ENCODE results near the gene MALAT1. TPM values are rescaled to one million over a fixed set of nuclear protein-coding genes. Genes with fewer than 3 reads are reported as not detected.
"Not testable (repeated sequence)": the region's sequence is repeated elsewhere in the genome, so short reads cannot be mapped to it uniquely, and the experiment has no call there.

MALAT1 gene
- total RNA-seq, 1 donor from 2014 or later = 8,553 TPM

DNA sequence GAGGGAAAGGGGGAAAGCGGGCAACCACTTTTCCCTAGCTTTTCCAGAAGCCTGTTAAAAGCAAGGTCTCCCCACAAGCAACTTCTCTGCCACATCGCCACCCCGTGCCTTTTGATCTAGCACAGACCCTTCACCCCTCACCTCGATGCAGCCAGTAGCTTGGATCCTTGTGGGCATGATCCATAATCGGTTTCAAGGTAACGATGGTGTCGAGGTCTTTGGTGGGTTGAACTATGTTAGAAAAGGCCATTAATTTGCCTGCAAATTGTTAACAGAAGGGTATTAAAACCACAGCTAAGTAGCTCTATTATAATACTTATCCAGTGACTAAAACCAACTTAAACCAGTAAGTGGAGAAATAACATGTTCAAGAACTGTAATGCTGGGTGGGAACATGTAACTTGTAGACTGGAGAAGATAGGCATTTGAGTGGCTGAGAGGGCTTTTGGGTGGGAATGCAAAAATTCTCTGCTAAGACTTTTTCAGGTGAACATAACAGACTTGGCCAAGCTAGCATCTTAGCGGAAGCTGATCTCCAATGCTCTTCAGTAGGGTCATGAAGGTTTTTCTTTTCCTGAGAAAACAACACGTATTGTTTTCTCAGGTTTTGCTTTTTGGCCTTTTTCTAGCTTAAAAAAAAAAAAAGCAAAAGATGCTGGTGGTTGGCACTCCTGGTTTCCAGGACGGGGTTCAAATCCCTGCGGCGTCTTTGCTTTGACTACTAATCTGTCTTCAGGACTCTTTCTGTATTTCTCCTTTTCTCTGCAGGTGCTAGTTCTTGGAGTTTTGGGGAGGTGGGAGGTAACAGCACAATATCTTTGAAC, 6.8 kb downstream of the MALAT1 start:
- intact Hi-C loops (cut with DNase I) = loop anchor here (5.0 kb wide), 1 partner anchor 33 kb away; no protein-coding TSS in a partner anchor
- H3K36me3 ChIP-seq = peaks cover 58 to 60% of the 10 kb centered on the region in 2 donors

DNA sequence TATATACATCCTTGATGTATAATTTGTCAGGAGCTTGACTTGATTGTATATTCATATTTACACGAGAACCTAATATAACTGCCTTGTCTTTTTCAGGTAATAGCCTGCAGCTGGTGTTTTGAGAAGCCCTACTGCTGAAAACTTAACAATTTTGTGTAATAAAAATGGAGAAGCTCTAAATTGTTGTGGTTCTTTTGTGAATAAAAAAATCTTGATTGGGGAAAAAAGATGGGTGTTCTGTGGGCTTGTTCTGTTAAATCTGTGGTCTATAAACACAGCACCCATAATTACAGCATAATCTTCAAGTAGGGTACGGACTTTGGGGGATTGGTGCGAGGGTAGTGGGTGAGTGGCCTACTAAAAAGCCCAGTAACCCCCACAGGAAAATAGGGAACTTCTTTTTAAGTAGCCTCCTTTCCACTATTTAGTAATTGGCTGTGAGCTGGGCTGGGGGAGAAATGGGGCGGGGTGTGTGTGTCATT, 7.5 kb downstream of the MALAT1 start:
- intact Hi-C loops (cut with DNase I) = loop anchor here (5.0 kb wide), 1 partner anchor 34 kb away; no protein-coding TSS in a partner anchor
- peaks cover 52 to 53% of the 10 kb centered on the region in 2 donors for H3K36me3 ChIP-seq
- no peaks in the 10 kb centered on the region for H3K9me3 ChIP-seq
- H3K27me3 ChIP-seq = no peaks in the 10 kb centered on the region
- peak overlapping the region; percentile 81 to 95 for H3K27ac ChIP-seq
- TF ChIP-seq, protein P1, sequence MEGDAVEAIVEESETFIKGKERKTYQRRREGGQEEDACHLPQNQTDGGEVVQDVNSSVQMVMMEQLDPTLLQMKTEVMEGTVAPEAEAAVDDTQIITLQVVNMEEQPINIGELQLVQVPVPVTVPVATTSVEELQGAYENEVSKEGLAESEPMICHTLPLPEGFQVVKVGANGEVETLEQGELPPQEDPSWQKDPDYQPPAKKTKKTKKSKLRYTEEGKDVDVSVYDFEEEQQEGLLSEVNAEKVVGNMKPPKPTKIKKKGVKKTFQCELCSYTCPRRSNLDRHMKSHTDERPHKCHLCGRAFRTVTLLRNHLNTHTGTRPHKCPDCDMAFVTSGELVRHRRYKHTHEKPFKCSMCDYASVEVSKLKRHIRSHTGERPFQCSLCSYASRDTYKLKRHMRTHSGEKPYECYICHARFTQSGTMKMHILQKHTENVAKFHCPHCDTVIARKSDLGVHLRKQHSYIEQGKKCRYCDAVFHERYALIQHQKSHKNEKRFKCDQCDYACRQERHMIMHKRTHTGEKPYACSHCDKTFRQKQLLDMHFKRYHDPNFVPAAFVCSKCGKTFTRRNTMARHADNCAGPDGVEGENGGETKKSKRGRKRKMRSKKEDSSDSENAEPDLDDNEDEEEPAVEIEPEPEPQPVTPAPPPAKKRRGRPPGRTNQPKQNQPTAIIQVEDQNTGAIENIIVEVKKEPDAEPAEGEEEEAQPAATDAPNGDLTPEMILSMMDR (IDR thresholded peaks at IDR 0.05) = no peak
- H3K4me3 ChIP-seq = peak overlapping the region; percentile 62 to 67
- peaks cover 6 to 19% of the 10 kb centered on the region in 2 donors for H3K4me1 ChIP-seq
- DNase-seq (ENCODE audit: low spot score in 2 of 2) = no peak

More for the DNA sequence above, 6.8 kb downstream of the MALAT1 start:
- peak overlapping the region; percentile 81 to 95 for H3K27ac ChIP-seq
- no peaks in the 10 kb centered on the region for H3K9me3 ChIP-seq
- TF ChIP-seq, protein P1 (IDR thresholded peaks at IDR 0.05) = no peak
- peak overlapping the region; percentile 62 to 67 for H3K4me3 ChIP-seq
- DNase-seq (ENCODE audit: low spot score in 2 of 2) = no peak
- peaks cover 6 to 19% of the 10 kb centered on the region in 2 donors for H3K4me1 ChIP-seq
- no peaks in the 10 kb centered on the region for H3K27me3 ChIP-seq

DNA sequence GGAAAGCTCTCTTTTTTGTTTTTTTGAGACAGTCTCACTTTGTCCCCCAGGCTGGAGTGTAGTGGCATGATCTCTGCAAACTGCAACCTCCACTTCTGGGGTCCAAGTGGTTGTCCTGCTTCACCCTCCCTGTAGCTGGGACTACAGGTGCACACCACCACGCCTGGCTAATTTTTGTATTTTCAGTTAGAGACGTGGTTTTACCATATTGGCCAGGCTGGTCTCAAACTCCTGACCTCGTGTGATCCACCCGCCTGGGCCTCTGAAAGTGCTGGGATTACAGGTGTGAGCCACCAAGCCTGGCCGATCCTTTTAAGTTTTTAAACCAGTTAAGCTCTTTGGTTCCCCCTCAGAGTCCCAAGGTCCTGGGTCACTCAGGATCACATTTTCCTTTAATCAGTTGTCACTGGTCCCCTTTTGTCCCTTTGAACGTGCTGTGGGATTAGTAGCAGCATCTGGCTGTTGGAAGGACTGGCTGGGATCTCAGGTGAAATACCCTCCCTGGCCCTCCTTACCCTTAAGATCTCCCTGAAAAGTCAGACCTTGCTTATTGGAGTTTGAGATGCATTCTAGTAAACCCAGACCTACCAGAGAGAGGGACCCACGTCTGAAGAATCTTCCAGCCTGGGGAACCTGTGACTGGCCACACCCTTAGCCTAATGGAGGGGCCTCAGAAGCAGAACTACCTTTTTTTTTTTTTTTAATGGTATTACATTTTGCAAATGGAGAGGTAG, 8.1 kb downstream of the MALAT1 start:
- intact Hi-C loops (cut with DNase I) = loop anchor here (5.0 kb wide), 1 partner anchor 35 kb away; no protein-coding TSS in a partner anchor
- peak overlapping the region; percentile 81 to 95 for H3K27ac ChIP-seq
- H3K9me3 ChIP-seq = no peaks in the 10 kb centered on the region
- peak in 1 of 2 donors; percentile 78 for DNase-seq (ENCODE audit: low spot score in 2 of 2)
- TF ChIP-seq, protein P1 (IDR thresholded peaks at IDR 0.05) = no peak
- H3K27me3 ChIP-seq = no peaks in the 10 kb centered on the region
- peak overlapping the region; percentile 62 to 67 for H3K4me3 ChIP-seq
- peaks cover 46 to 47% of the 10 kb centered on the region in 2 donors for H3K36me3 ChIP-seq
- H3K4me1 ChIP-seq = peaks cover 6 to 19% of the 10 kb centered on the region in 2 donors

DNA sequence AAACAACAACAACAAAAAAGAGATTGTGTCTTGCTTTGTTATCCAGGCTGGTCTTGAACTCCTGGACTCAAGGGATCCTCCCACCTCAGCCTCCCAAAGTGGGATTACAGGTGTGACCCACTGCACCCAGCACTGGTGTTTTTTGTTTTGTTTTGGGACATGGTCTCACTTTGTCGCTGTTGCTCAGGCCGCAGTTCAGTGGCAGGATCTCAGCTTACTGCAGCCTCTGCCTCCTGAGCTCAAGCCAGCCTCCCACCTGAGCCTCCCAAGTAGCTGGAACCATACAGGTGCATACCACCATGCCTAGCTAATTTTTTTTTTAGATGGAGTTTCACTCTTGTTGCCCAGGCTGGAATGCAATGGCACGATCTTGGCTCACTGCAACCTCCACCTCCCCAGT, 13.5 kb downstream of the MALAT1 start:
- H3K4me3 ChIP-seq; H3K27ac ChIP-seq; H3K4me1 ChIP-seq; DNase-seq (ENCODE audit: low spot score in 2 of 2); H3K9me3 ChIP-seq; H3K36me3 ChIP-seq; intact Hi-C loops (cut with DNase I); H3K27me3 ChIP-seq: not testable (repeated sequence)

DNA sequence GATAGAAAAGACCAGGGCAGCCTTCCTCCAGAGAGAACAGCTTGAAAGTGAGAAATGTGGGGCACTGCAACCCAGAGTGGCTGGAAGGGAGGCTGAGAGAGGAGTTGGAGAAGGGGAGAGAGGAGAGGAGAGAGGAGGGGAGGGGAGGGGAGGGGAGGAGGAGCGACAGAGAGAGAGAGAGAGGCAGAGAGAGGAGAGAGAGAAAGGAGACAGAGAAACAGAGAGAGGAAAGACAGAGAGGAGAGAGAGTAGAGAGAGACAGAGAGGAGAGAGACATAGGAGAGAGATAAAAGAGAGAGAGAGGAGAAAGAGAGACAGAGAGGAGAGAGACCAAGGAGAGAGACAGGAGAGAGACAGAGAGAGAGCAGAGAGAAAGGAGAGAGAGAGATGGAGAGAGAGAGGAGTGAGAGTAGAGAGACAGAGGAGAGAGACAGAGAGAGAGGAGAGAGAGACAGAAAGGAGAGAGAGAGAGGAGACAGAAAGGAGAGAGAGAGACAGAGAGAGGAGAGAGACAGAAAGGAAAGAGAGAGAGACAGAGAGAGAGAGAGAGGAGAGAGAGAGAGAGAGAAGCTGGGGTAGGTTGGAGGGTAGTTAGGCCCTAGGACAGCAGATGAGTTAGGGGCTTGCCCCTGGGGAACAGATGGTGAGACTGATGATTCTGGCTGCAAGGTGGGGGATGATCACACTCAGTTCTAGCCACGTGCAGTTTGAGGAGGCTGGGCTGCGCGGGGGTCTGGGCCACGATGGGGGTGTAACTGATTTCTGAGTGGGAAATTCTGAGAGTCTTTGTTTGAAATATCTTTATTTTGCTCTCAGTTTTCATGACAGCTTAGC, 17.5 kb downstream of the MALAT1 start:
- intact Hi-C loops (cut with DNase I) = no loop called here
- TF ChIP-seq, protein P1 (IDR thresholded peaks at IDR 0.05) = no peak
- Histone ChIP-seq H3K9me3 (no peaks in the 10 kb centered on the region), H3K27me3 (no peaks in the 10 kb centered on the region), H3K4me3 (no peak overlapping the region), H3K36me3 (no peaks in the 10 kb centered on the region), H3K4me1 (no peaks in the 10 kb centered on the region), H3K27ac (no peak overlapping the region)
- no peak for DNase-seq (ENCODE audit: low spot score in 2 of 2)

DNA sequence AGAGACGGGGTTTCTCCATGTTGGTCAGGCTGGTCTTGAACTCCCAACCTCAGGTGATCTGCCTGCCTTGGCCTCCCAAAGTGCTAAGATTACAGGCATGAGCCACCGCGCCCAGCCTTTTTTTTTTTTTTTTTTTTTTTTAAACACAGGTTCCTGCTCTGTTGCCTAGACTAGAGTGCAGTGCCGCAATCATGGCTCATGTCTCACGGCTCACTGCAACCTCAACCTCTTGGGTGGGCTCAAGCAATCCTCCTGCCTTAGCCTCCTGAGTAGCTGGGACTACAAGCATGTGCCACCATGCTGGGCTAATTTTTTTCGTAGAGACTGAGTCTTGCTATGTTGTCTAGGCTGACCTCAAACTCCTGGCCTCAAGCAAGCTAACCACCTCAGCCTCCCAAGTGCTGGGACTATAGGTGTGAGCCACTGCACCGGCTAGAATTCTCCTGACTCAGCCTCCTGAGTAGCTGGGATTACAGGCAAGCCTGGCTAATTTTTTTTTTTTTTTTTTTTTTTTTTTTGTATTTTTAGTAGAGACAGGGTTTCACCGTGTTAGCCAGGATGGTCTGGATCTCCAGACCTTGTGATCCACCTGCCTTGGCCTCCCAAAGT, 20.2 kb downstream of the MALAT1 start:
- H3K9me3 ChIP-seq; H3K4me3 ChIP-seq; H3K4me1 ChIP-seq; H3K27me3 ChIP-seq; H3K27ac ChIP-seq; intact Hi-C loops (cut with DNase I); H3K36me3 ChIP-seq; DNase-seq (ENCODE audit: low spot score in 2 of 2): not testable (repeated sequence)

DNA sequence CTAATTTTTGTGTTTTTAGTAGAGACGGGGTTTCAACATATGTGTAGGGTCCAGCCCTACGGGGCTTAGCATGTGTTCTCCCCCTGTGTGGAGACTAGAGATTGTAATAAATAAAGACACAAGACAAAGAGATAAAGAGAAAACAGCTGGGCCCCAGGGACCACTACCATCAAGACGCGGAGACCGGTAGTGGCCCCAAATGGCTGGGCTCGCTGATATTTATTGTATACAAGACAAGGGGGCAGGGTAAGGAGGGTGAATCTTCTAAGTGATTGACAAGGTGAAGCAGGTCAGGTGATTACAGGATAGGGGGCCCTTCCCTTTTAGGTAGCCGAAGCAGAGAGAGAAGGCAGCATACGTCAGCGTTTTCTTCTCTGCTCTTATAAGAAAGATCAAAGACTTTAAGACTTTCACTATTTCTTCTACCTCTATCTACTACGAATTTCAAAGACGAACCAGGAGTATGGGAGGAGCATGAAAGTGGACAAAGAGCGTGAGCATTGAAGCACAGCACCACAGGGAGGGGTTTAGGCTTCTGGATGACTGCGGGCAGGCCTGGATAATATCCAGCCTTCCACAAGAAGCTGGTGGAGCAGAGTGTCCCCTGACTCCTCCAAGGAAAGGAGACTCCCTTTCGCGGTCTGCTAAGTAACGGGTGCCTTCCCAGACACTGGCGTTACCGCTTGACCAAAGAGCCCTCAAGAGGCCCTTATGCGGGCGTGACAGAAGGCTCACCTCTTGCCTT, 23.1 kb downstream of the MALAT1 start:
- not testable (repeated sequence) for H3K27ac ChIP-seq; H3K27me3 ChIP-seq; DNase-seq (ENCODE audit: low spot score in 2 of 2)

More for the DNA sequence above, 23.1 kb downstream of the MALAT1 start:
- not testable (repeated sequence) for H3K36me3 ChIP-seq, H3K9me3 ChIP-seq, H3K4me3 ChIP-seq
- intact Hi-C loops (cut with DNase I) = loop anchor here (5.0 kb wide), 1 partner anchor 165 kb away; no protein-coding TSS in a partner anchor
- H3K4me1 ChIP-seq = peaks cover 16 to 18% of the 10 kb centered on the region in 2 donors

Data from ascending aorta (tissue), 2 donors.